HS-27A (cell line): ENCODE data around the gene GPC5.

Experiments
- DNase-seq: peaks from one replicate; pipeline ENCODE4 v3.0.0-alpha.2; 2012; ENCODE audit warnings: low read depth, missing footprints

GPC5 gene

DNA sequence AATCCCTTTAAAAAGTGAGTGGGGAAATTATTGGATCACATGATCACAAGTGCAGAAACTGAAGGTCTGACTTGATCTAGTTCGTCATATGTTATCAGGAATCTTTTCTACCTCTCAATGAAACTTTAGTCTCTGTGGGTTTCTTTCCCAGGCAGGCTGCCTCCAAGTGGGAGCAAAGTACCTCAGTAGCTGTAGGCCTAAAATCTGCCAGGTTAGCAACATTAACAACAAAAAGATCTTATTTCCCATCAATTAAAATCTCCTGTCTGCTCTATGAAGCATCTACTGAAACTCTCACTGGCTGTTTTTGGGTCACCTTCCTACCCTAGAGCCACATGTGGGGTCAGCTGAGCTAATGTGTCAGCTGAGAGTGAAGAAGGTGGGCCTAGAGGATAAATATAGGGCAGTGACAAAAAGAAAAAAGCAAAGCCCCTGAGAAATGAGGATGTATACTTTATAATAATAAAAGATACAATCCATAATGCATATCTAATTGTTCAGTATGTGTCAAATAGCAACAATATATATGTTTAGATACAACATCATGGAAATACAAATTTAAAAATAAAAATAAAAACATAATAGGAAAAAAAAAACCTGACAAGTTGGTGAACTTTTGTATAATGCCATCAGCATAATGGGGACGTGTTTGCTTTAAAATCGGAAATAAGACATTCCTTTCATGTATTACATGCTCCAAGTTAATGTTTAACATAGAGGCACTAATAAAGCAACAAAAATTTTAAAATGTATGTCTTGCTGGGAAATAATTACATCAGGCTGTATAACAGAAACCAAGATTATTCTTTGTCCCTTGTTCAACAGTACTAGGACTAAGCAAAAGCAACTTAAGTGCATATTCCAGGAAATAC, 141.1 kb downstream of the GPC5 start:
- DNase-seq, result no peak

DNA sequence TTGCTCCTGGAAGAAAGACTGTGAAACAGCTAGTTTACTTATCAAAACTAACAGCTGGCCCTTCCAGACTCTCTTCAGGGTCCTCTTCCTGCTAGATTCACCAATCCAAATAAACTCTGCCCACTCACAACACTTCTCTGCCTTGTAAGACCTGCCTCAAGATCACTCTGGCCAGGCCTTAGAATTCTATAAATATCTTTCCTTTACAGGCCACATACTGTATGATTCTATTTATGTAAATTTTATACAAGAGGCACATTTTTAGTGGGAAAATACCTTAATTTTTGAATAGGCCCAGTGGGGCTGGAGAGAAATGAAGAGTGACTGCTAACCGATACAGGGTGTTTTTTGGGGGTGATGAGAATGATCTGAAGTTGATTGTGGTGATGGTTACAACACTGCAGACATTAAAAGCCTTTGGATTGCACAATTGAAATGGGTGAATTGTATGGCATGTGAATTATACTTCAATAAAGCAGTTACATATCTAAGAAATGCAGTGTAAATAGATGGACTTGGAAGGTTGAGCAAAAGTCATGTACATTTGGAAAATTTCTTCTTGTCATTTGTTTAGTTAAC, 141.8 kb downstream of the GPC5 start:
- no peak for DNase-seq

DNA sequence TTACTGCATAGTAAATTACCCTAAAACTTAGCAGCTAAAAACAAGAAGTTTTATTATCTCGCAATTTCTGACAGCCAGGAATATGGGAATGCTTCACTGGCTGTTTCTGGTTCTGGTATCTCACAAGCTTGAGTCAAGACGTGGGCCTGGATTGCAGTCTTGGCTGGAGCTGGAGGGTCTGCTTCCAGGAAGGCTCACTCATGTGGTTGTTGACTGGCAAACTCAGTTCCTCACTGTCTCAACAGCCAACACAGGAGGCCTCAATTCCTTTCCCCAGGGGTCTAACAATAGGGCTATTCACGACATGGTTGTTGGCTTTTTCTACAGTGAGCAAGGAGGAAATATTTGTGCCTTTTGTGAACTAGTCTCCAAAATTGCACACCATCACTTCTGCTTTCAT, 146.3 kb downstream of the GPC5 start:
- no peak for DNase-seq

DNA sequence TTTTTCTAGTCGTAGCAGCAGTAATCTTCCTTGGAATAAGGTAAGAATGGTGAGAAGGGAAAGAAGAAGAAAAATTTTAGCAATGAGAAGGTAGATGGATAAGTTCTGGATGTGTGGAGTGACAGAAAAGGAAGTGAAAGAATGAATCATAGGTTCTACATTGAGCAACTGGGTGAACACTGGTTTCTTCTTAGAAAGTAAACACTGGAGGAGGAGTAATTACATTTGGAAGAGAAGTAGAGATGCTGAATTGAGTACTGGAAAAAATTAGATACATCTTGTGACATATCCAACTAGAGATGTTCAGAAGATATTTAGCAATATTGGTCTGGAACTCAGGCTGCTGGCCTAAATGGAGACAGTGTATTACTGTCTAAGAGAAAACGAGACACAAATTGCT, 148.5 kb downstream of the GPC5 start:
- no peak for DNase-seq

DNA sequence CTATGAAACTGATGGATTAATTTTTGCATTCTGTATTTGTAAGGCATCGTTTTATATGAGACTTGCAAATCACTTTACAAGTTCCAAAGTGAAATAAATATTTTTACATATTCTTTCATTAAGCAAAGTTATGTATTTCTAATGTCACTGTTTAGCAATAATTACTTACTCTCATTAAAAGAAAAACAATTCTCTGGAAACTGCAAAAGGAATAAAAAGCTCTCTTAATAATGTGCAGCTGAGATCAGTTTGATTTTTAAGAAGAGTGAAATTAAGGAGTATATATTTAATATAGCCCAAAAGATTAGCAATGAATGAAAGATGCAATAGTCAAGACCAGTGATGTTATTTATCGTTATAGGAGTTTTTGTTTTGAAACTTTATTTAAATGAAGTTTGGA, 155.2 kb downstream of the GPC5 start:
- DNase-seq, result no peak

DNA sequence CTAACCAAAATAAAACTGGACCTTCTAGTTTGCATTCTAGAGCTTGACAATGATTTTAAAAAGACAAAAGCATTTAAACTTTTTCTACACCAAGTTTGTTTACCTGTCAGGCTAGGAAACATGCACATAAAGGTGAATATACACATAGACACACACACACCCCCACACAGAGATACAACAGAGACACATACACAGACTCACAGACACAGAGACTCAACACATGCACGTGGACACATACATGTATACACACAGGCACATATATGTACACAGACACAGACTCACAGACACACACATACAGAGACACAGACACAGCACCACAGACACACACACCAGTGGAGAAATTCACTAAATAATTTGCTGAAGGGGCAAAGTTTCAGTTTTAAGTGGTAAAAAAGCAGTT, 155.7 kb downstream of the GPC5 start:
- DNase-seq, result no peak

DNA sequence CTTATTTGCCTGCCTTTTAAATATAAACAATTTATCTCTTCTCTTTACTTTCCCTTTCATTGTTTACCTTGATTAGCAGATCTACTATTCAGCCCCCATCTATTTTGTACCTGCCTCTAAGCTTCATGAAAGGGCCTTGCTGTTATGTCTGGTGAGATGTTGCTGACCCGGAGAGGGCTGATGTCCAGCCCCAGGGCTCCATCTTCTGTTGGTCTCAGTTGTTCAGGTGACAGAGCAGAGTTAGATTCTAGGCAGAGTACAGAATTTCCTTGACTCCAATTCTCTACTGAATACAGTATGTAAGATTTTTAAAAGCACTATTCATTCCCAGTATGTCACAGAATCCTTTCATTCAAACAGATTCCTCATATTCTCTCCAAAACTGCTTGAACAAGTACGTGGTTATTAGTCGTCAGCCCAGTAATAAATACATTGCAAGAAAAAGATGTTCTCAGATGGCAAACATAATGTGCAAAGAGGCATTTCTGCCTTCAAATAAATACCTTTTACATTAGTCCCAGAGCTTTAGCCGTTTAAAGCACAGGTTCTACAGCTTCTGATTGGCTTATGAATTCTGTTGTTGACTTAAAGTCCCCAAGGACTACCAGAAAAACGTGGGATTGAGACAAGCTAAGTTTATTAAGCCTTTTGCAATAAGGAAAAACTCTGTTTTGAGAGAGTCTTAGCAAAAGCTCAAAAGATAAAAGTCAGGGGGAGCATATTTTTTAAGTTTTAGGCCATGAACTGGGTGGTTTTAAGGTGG, 159.1 kb downstream of the GPC5 start:
- DNase-seq, result no peak

DNA sequence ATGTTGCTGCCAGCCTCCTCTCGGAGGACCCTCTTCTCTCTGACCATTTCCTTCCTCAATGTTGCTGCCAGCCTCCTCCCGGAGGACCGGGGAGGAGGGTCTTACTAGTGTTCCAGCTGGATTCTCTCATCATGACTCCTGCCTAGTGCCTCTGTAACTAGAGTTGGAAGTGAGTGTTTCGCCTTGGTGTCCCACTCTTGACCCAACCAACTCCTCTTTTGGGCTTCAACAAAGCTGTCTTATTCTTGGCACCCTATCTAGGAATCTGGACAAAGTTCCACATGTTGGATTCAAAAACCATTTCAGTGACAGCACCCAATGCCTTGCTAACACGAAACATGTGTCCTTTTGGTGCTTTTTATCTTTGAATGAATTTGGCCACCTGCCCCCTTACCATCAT, 165.4 kb downstream of the GPC5 start:
- DNase-seq, result no peak

DNA sequence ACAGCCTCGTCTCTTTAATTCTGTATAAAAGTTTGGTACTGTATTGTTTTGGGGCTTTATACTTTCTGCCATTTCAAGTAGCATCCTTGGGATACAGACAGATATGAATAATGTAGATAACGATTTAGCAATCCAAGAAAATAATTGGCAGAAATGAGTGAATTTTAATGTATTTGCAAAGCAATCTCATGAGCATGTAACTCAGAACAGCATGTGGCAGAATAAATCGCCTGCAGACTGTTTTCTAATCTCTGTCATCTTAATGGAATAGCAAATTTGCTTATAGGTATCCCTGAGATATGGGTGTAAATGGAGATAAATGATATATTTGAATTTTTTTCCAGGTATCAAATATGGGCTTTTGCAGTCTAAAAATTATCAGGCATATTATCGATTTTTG, 166.0 kb downstream of the GPC5 start:
- no peak for DNase-seq

DNA sequence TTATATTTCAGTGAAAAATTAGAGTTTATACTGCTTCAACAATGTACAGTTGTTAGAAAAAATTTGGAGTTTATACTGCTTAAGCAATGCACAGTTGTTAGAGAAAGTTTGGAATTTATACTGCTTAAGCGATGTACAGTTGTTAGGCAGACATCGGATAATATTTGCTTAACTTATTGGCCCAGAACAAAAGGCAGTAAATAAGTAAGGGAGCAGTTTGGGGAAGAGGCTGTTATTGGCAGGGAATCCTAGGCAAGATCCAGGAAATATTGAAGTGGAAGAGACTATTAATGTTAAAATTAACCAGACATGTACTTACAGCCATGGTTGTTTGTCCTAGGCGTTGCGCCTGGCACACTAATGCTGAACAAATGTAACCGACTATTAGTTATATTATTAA, 166.9 kb downstream of the GPC5 start:
- no peak for DNase-seq

DNA sequence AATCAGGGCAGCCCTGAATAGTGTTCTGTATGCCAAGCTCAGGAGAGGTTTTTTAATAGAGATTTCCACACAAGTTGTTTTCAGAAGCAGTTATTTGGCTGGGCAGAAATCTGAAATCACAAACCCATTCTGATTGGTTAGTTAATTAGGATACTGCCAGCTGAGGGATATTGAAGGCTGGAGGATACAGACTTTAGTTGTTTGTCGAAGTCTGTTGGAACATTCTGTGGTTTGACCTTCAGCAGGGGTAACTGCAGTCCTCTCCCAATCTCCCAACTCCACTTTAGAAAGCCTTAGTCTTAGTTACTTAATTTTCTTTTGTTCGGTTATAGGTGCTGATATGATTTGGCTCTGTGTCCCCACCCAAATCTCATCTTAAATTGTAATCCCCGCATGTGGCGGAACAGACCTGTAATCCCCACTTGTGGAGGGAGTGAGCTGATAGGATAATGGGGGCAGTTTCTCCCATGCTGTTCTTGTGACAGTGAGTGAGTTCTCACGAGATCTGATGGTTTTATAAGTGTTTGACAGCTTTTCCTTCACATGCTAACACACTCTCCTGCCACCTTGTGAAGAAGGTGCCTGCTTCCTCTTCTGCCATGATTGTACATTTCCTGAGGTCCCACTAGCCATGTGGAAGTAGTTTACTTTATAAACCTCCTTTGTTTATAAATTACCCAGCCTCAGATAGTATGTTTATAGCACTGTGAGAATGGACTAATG, 169.2 kb downstream of the GPC5 start:
- DNase-seq, result no peak

DNA sequence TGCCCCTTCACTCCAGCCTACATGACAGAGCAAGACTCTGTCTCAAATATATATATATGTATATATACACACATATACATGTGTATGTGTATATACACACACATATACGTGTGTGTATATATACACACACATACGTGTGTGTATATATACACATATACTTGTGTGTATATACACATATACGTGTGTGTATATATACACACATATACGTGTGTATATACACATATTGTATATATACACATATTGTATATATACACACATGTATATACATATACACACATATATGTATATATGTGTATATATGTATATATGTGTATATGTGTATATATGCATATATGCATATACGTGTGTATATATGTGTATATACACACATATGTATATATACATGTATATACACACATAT, 173.3 kb downstream of the GPC5 start:
- no peak for DNase-seq

DNA sequence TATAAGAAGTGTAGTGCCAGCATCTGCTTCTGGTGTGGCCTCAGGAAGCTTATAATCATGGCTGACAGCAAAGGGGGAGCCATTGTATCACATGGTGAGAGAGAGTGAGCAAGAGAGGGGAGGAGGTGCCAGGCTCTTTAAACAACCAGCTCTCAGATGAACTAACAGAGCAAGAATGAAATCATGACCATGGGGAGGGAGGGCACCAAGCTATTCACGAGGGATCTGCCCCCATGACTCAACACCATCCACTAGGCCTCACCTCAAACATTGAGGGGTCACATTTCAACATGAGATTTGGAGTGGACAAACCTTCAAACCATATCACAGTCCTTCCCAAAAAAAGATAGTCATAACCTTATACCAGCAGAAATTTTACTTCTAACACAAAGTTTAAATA, 174.0 kb downstream of the GPC5 start:
- no peak for DNase-seq

DNA sequence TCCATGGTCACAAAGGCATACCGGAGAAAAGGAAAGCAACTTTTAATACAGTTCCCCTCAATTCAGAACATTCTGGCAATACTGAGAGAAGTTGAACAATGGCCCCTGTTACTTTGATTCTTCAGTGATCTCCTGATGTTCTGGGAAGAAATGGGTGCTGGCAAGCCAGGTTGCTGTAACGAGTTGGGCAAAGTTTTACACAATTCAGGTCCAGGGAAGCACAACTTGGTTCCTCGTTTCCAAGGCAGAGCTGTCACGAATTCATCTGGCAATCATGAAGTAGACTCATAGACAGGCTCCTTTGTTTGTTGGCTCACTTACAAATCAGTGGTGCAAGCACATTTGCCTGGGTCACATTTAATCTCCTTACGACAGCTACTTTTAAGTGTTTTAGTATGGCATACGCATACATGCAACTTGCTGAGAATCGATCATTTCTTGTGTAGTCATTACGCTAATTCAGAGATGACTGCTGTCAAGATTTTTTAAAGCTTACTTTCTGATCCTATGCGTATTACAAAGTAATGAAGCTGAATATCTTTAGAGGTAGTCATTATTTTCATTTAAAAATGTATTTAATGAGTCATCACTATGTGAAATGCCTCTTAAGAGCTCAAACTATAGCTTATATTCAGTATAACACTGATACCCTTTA, 174.7 kb downstream of the GPC5 start:
- DNase-seq, result no peak

DNA sequence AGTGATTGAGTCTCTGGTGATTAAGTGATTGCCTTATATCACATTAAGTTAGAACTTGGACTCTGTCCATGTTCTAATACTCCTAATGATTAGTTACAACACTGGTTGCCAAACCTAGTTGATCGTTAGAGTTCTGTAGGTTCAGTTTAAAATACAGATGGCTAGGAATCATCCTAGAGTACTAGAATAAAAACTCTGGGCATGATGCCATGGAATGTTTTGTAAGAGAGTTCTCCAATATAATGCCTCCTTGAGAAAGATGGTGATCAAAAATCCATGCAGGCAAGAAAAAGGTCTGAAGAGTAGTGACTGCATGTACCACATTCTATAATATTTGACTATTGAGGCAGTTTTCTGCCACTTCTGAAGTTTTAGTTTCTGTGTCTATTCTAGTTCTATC, 176.3 kb downstream of the GPC5 start:
- DNase-seq, result no peak

DNA sequence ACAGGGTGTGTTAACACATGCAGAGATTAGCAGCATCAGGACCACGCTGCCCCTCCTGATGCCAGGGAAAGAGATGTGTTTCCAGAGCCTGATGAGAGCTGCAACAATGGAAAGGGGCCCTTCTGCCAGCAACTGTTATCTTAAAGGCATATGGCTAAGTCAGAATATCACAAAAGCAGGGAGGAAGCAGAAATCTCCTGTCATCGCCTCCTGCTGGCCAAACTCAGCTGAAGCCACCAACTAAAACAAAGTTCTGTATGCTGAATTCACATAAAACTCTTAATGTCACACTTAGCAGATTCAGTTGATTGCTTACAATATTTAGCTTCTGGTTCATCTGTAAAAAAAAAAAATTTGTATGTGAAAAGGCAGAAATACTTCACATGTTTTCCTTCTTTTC, 178.2 kb downstream of the GPC5 start:
- no peak for DNase-seq

DNA sequence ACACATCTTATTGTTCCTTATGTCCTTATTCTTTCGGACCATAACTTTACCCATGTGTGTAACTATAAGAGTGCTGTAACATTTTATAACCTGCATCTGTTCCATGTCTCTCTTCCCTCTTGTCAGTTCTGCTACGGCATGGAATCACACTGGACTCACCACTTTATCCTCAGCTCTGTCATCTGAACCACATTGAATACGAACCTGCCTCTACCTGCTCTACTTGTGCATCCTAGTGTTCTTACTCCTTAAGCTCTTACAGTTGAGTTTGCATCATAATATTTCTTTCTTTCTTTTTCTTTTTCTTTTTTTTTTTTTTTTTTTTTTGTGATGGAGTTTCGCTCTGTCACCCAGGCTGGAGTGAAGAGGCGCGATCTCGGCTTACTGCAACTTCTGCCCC, 180.9 kb downstream of the GPC5 start:
- DNase-seq, result no peak

DNA sequence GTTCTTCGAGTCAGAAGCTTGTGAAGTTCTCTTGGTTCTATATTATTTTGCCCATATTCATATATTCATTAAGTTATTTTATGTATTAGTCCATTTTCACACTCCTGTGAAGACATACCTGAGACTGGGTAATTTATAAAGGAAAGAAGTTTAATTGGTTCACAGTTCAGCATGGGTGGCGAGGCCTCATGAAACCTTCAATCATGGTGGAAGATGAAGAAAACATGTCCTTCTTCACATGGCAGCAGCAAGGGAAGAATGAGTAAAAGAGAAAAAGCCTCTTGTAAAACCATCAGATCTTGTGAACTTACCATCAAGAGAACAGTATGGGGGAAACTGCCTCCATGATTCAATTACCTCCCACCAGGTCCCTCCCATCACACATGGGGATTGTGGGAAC, 182.3 kb downstream of the GPC5 start:
- no peak for DNase-seq

DNA sequence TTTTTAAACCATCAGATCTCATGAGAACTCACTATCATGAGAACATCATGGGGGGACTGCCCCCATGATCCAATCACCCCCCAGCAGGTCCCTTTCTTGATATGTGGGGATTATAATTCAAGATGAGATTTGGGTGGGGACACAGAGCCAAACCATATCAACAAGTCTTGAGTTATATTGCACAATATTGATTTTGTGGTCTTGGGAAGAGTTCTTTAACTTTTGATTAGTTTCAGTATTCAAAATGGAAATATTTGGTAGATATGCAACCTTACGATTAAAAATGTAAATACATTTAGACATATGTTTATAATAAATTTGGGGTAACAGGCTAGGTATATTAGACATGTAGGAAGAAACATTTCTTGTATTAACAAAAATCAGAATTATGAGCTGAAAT, 188.2 kb downstream of the GPC5 start:
- DNase-seq, result no peak

DNA sequence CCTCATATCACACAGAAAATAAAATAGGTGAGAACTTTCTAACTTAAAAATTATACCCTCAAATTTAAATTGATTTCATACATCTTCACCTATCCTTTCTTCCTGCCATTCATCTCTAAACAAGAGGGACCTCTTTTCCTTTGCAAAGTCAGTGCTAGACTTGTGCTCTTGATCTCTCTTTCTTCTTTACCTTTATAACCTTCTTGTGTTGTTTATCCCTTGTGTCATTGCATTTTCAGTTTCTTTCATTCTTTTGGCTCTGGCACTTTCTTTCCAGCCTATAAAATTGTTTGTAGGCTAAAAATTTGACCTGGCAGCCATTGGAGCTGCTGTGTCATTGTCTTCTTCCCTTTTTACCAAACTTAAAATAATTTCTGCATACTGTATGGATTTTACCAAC, 190.1 kb downstream of the GPC5 start:
- DNase-seq, result no peak

DNA sequence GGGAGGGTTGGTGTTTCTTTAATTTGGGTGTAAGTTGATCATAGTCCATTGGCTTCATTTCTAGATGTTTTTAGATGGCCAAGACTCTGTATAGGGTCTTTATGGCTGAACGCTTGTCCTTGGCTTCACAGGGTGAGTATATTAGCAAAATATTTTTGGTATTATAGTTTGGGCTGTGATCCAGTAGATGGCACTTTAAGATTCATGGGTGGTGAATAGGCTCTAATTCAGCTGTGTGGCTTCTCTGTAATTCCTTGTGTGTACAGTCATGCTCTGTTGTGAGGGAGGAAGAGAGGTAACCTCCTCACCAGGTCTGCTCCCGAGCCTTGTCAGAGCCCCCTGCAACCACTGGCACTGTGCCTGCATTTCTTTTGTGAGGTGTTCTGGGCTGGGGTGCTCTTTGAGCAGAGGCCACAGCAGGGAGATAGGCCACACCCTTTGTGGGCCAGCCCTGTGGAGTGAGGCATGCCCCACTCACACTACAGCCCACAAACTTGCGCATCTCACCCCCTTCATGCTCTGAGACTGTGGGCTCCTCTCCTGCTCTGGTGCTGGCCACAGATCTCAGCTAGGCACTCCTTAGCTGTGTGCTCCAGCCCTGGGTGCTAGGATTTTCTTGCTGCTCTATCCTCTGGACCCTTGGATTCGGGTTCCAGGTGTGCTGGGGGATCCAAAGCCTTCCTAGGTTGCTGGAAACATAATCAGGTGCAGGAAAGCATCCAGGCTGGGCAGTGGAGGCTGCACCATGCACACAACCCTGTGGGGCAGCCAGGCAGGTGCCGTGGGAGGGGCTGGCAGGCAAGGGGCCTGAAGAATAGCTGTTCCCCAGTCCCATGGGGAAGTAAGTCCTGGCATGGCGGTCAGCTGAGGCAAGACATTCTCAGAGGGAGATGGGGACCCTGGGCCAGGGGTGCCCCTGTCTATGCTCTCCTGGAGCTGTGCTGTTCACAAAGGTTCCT, 193.9 kb downstream of the GPC5 start:
- DNase-seq, result no peak
